CD4-positive, alpha-beta T cell treated with Interferon alpha-2 for 1 hour (primary cell): ENCODE data around the gene UGP2.
"Not testable (repeated sequence)": the region's sequence is repeated elsewhere in the genome, so short reads cannot be mapped to it uniquely, and the experiment has no call there.

ENCODE experiments used
- DNase-seq, 2 donors: peaks; one replicate each; pipeline ENCODE4 v3.0.0-alpha.2; 2020 to 2022

Gene UGP2

DNA sequence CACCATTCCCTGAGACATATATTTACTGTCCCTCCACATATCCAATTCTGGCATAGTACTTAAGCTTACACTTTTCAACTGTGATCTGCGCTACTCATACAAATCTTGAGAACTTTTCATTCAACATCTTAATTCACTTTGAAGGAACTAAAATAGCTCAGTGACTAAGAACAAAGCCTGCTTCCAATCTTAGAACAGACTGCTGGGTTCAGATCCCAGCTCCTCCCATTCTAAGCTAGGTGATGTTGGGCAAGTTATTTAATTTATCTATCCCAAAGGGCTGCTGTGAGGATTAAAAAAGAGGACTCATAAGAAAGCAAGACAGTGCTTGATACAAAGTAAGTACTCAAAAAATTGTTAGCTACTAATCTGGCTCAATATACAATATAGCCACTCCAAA is 57.9 kb downstream of the UGP2 start:
- no peak for DNase-seq

DNA sequence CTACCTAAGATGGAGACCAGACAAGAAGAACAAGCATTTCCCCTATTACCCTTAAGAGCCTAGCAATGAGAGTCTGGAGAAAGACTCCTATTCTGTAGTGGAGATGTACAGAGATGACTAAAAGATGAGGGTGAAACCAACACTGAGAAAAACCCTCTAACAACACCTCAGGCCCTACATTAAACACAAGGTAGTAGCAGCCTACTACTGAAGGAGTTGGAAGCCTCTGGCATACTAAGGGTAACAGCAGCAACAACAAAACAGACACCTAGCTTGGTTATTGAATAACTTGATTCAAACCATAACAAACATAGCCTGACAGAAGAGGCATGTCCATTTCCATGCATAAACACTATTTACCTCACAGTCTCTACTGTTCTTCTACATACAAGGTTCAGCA is 60.5 kb downstream of the UGP2 start:
- DNase-seq, result no peak

DNA sequence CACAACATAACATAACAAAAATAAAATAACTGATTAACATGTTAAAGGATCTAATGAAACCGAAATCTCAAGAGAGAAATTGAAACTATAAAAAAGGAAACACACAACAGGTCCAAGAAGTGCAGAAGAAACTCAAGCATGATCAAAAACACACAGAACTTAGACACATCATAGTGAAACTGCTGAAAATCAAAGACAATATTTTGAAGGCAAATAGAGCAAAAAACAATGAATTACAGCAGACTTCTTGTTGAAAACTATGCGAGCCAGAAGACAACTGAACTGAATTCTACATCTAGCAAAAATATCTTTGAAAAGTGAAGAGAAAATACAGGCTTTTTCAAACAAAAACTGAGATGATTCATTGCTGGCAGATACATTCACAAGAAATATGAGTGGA is 61.3 kb downstream of the UGP2 start:
- no peak for DNase-seq

DNA sequence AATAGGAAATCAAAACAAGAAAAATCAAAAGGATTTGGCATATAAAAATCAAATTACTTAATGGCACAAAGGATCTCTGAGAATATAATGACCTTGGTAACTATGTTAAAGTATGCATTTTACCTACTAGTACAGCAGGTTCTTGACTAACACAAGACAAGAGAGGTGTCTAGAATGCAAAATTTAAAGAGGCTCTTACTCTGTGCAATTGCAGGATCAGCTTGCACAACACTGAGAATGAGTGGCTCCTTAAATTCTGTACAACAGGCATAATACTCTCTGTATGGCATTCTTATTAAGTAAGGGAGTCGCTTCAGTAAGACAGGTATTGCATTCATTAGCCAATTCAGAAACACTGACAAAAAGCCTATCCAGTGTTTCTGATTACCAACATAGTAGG is 72.6 kb downstream of the UGP2 start:
- DNase-seq, result no peak

DNA sequence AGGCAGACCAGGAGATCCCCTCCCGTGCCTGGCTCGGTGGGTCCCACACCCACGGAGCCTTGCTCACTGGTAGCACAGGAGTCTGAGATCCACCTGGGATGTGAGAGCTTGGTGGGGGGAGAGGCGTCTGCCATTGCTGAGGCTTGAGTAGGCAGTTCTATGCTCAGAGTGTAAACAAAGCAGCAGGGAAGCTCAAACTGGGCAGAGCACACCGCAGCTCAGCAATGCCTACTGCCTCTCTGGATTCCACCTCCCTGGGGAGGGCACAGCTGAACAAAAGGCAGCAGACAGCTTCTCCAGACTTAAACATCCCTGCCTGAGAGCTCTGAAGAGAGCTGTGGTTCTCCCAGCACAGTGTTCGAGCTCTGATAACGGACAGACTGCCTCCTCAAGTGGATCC is 85.1 kb downstream of the UGP2 start:
- DNase-seq, result no peak

DNA sequence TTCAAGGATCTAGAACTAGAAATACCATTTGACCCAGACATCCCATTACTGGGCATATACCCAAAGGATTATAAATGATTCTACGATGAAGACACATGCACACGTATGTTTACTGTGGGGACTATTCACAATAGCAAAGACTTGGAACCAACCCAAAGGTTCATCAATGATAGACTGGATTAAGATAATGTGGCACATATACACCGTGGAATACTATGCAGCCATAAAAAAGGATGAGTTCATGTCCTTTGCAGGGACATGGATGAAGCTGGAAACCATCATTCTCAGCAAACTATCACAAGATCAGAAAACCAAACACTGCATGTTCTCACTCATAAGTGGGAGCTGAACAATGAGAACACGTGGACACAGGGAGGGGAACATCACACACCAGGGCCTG is 90.4 kb downstream of the UGP2 start:
- not testable (repeated sequence) for DNase-seq
